Myocyte (in vitro differentiated cells): Measurements from ENCODE around the gene TRIM7. TPM values are rescaled to one million over a fixed set of nuclear protein-coding genes. Genes with fewer than 3 reads are reported as not detected.
"Not testable (repeated sequence)": the region's sequence is repeated elsewhere in the genome, so short reads cannot be mapped to it uniquely, and the experiment has no call there.

Experiments
- DNase-seq: peaks from one replicate; pipeline ENCODE4 v3.0.0-alpha.2; 2012; ENCODE audit warnings: low read depth
- total RNA-seq: library from RNA; depleted of rRNA; stranded (reverse); fragments of >200 nt; gene quantifications from 2 replicates; pipeline ENCODE4 v1.2.3, GENCODE V29; 2014

The TRIM7 gene
- total RNA-seq, 1 donor from 2014 or later: 18.8 TPM

DNA sequence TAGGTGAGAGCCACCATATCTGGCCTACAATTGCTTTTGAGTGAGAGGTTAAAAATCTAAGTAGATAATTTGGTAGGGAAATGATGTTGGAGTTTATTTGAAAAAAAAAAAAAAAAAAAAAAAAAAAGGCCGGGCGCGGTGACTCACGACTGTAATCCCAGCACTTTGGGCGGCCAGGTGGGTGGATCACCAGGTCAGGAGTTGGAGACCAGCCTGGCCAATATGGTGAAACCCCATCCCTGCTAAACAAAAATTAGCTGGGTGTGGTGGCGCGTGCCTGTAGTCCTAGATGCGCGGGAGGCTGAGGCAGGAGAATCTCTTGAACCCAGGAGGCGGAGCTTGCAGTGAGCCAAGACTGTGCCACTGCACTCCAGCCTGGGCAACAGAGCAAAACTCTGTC is 9.3 kb upstream of the TRIM7 start:
- not testable (repeated sequence) for DNase-seq

DNA sequence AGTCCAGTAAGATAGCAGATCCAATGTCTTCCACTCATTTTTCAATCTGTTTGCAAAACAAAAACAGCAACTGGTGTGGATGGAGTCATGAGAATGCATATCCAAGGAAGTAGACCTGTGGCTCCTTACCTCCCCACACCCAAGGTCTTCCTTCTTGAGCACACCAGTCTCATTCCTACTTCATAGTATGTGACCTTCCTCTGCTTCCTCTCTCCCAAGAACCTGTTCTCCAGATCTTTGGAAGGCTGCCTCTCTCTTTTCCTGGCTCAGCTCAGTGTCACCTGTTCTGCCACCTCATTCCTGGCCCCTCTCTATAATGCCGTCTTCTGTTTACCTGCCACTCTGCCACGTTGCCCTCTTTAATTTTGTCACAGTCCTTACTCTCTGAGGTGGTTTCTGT is 7.9 kb upstream of the TRIM7 start:
- DNase-seq: no peak

DNA sequence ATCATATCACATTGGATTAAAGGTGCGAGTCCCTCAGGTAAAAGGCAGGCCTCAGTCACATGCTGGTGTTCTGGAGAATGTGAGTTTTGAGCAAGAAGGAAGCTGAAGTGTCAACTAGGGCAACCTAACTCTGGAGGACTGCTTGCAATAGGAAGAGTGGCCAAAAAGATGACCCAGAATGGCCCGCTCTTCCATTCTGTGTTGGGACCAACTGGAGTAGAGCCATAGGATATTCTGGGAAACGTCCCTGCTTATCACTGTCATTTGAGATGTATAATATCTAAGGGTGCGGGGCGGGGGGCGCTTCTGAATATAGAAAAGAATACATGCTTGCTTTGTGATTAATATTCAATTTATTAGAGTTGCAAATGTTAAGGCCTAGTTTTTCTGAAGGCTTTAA is 7.1 kb upstream of the TRIM7 start:
- DNase-seq: no peak

DNA sequence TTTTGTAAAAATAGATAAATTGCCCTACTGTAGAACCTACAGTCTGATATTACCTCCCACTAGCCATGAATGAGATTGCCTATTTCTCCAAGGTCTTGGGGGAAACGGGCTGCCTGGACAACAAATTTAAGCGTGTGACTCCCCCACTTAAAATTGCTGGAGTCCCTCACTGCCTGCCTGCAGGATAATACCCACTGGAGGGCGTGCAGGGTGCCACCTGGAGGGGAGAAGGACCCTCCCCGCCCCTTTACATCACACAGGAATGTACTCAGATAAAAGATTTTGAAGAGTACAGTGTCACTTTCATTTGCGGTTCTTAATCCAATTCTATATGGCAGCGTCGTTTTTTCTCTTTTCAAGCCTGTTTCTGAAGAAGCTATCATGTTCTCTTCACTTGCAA is 6.2 kb upstream of the TRIM7 start:
- DNase-seq: no peak

DNA sequence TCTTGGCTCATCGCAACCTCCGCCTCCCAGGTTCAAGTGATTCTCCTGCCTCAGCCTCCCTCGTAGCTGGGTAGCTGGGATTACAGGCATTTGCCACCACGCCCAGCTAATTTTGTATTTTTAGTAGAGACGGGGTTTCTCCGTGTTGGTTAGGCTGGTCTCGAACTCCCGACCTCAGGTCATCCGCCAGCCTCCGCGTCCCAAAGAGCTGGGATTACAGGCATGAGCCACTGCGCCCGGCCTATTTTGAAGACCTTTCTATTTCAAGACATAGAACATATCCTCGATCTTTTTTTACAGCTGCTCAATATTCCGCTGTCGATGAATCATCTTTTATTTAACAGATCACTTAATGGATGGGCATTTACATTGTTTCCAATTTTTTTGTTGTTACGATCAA is 5.7 kb upstream of the TRIM7 start:
- DNase-seq: not testable (repeated sequence)

DNA sequence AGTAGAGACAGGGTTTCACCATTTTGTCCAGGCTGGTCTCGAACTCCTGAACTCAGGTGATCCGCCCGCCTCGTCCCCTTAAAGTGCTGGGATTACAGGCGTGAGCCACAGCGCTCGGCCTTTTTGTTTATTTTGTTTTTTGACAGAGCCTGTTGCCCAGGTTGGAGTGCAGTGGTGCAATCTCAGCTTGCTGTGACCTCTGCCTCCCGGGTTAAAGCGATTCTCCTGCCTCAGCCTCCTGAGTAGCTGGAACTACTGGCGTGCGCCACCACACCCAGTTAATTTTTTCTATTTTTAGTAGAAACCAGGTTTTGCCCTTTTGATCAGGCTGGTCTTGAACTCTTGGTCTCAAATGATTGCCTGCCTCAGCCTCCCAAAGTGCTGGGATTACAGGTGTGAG is 5.2 kb upstream of the TRIM7 start:
- DNase-seq: not testable (repeated sequence)

DNA sequence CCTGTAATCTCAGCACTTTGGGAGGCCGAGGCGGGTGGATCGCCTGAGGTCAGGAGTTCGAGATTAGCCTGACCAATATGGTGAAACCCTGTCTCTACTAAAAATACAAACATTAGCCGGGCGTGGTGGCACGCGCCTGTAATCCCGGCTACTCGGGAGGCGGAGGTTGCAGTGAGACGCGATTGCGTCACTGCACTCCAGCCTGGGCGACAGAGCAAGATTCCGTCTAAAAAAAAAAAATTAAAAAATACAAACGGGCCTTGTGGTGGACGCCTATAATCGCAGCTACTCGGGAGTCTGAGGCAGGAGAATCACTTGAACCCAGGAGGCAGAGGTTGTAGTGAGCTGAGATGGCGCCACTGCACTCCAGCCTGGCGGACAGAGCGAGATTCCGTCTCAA is 4.0 kb upstream of the TRIM7 start:
- not testable (repeated sequence) for DNase-seq

DNA sequence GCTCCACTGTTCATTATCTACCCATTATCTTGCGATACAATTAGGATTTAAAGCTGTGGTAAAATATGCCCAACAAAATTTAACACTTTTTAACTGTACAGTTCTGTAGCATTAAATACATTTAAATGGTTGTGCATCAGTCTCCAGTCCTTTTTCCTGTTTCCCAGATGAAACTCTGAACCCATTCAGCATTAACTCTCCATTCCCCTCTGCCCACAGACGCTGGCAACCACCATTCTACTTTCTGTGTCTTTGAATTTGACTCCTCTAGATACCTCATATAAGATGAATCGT is 2.9 kb upstream of the TRIM7 start:
- DNase-seq: no peak

DNA sequence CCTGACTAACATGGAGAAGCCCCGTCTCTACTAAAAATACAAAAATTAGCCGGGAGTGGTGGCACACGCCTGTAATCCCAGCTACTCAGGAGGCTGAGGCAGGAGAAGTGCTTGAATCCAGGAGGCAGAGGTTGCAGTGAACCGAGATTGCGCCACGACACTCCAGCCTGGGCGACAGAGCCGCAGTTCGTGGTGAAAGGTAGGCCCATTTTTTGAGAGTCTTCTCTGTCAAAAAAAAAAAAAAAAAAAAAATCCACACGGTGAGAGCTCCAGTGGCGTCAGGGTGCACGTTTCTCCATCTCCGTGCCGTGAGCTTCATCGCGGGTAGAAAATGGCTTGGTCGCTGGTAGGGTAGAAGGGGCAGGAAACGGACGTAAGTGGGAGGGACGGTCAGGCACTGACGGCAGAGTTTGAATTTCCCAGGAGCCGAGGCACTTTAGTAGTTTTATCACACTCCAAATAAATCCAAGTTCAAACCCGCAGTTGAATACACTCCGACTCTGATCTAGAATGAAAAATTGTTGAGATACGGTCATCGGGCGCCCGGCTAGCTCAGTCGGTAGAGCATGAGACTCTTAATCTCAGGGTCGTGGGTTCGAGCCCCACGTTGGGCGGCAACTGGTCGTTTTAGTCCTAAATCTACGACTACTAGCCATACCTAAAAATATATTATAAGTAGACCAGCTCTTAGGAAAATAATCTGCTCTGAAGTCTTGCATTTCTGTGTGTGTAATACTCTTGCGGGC is 2.4 kb upstream of the TRIM7 start:
- DNase-seq: peak; percentile 85

DNA sequence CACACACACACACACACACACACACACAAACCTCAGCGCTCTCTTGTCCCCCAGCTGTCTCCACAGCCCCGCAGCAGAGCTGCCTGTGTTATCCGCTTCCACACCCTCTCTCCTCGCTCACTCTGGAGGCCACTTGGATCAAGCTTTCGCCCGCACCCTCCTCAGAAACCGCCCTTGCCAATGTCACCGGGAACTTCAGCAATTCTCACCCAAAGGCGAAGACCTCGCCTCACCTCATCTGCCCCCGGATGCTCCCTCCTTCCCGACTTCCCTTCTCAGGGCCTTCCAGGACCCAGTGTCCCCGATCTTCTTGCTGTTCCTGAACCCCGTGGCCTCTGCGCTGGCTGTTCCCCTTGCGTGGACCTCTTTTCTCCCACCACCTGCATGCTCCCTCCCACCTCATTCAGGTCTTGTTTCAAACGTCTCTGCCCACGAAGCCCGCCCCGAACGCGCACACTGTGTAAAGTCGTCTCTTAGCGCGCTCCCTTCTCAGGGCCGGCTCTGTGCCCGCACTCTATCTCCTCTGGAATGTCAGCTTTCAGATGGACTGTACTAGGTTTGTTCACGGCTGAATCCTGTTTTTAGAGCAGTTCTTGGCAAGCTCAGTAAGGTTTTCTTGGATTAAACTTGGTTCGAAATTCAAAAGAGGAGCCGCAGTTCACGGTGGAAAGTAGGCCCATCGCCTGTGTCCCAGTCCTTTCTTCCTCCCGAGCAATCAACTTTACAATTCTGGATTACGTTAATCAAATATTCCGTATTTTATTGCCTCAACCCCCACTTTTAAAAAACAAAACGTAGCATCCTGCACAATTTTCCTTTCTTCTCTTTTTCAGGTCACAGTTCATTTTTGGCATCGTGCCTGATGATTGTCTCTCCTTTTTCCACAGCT is 1.0 kb upstream of the TRIM7 start:
- no peak for DNase-seq

DNA sequence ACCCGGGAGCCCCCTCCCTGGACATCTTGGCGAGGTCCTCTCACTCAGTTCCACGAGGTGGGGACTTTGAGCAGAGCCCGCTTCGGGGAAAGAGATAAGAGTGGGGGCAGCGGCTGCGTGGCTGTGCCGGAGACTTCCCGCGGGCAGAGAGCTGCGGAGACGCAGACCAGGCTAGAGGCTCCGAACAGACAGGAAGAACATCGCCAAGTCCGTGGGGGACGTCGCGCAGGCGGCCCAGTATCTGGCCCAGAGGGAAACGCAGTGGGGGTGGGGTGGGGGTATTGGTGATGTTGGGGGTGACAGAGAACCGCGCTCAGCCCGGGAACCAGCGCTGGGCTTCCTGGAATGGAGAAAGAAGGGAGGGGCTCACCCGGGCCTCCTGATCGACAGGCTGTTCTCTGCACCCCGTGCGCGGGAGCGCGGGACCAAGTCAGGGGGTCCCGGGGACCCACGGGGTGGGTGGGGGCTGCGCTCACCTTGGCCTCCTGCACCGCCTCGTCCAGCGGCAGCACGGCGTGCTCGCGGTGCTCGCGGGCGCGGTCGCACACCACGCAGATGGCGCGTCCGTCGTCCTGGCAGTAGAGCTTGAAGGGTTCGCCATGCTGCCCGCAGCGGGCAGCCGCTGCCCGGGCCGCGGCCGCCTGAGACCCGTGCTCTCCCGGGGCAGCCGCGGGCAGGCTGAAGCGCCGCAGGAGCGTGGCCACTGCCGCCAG is 727 bp downstream of the TRIM7 start:
- DNase-seq: peak; percentile 38

DNA sequence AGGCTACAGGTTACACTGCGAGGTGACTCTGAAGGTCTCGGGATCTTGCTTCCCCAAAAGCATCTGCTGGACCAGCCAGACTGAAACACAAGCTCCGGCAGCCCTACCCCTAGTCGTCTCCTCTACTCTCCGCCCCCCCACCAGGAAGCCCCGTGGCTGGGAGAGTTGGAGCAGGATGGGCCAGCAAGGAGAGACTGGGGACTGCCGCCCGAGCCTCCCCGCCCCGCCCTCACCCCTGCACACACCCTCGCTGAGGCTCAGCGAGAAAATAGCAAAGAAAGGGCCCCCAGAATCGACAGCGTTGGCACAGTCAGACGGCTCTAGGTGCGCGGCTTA is 1.3 kb downstream of the TRIM7 start:
- no peak for DNase-seq

DNA sequence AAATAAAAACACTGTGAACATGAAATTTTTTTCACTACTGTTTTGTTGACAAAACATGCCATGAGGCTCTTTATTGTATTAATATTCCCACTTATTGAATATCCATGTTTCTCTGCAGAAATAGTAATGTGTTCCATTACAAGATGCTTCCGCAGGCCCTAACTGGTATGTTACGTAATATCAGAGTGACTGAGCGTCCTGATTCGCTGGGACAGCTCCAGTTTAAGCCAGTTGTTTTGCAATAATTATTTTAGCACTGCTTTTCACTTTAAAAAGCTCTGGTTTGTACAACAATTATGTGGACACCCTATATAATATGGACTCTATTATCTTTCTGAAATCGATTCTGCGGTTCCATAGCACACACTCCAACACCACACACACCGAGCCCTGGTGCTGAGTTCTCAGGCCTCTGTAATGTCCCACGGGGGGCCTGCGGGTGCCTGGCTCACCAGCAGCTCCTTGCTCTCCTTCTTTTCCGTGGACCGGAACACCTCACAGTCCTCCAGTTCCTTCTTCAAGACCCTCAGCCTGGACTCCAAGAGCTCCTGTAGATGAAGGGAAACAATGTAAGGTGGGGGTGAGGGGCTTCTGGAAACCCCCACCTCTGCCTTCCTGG is 1.8 kb downstream of the TRIM7 start:
- no peak for DNase-seq

DNA sequence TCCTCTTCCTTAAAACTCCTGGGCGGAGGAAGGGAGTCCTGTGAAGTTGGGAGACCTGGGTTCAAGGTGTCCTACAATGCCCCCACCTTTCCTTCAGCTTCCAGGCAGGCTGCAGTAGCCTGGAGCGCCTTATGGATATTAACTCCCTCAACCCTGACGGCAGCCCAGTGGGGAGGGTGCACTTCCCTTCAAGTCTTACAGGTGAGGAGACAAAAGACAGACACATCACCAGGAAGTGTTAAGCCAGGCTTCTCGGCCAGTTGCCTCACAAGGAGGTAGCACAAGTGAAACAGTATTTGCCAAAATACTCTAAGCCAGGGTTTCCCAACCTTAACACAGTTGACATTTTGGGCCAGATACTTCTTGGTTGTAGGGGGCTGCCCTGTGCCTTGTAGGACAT is 4.2 kb downstream of the TRIM7 start:
- DNase-seq: no peak

DNA sequence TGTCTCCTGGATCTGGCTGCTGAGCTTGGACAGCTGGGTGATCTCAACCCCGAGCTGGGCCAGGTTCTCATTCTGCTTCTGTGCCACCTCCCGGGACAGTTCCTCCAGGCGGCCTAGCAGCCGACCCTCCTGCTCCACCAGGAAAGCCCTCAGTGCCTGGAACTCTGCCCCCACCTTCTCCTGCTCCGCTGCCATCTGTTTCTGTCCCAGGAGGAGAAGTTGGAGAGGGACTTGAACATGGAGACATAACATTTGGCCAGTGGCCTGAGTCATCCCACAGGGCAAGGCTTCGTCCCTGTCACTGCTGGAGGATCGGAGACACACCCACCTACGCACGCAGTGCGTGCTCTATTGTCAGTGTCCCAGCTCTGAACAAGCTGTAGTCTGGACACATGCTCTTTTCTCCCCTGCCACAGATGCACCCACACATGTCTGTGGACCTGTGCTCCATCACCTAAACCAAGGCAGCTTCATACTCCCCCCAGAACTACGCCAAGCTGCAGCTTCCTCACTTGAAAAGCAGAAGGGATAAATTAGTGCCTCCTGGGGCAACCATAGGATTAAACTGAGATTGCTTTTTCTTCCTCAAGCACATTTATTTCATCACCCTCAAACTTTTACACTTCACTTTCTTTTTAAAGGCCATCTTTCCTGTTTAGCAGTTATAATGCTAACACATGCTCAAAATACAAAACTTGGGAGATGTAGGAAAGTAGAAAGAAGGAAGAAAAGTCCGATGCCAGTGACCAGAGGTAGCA is 4.9 kb downstream of the TRIM7 start:
- DNase-seq: no peak

DNA sequence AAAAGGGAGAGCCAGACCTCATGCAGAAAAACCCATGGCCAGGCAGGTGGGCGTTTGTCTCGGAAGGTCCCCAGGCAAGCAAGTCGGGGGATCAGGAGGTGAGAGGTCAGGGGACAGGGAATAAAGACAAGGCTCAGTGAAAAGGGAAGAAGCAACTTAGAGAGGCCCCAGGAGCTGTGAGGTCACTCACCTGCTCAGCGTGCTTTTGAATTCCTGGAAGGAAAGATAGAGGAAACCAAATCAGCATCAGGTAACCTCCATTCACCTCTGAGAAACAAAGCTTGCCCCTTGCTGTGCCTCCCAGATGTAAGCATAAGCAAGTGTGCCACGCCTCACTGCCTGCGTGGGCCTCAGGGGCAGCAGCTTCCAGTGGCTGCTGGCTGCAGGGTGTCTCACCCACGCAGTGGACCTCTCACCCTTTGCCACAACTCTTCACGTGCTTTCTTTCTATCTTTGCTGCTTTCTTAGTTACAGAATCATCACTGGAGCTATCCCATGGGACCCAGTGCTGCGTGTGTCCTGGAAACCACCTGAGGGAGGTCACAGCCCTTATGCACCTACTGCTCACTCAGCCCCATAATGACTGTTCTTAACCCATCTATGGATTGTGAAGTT is 6.0 kb downstream of the TRIM7 start:
- DNase-seq: no peak

DNA sequence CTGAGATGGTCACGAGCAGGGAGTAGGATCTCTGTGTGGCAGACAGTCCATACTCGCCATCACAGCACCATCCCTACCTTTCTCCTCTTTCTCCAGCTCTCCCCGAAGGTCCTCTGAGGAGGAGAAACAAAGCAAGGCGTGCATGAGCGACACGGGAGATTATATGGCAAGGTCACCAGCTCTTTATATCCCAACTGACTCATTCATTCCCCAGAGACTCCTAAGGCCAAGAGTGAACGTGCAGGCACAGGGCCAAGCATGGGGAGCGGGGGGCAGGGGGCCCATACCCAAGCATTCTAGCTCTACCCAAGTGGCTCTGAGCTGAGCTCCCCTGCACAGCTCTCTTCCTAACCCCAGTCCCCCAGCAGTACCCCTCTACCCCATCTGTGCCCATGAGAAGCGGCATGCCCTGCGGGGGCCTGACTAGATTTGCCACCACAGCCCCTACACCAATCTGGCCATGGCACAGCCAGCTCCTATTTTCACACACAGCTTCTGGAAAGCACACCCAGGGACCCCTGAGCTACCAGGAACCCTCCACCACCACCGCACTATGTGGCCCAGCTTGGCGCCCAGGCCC is 6.8 kb downstream of the TRIM7 start:
- DNase-seq: no peak

DNA sequence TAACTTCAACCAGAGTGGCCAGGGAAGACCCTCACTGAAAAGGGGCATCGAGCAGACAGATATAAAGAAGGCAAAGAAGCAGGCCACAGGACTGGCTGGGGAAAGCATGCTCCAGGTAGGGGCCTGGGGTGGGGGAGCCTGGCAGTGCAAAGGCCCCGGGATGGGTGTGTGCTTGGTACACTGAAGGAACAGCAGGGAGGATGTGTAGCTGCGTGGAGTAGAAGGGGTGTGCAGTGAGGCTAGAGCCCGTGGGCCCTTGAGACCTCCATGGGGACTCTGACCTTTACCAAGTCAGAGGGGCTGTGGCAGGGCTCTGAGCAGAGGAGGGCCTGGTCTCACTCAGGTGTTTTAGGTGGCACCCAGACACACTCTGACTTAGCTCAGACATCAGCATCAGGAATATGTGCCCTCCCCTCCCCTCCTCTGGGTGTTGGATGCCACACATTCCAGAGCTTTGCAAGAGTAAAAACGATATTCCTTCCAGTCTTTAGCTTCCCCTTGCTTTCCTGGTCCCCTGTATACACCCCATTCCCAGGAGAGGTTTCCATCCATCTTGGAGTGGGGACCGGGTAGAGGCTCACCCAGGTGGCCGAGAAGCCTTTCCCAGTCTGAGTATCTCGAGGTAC is 7.6 kb downstream of the TRIM7 start:
- DNase-seq: no peak

DNA sequence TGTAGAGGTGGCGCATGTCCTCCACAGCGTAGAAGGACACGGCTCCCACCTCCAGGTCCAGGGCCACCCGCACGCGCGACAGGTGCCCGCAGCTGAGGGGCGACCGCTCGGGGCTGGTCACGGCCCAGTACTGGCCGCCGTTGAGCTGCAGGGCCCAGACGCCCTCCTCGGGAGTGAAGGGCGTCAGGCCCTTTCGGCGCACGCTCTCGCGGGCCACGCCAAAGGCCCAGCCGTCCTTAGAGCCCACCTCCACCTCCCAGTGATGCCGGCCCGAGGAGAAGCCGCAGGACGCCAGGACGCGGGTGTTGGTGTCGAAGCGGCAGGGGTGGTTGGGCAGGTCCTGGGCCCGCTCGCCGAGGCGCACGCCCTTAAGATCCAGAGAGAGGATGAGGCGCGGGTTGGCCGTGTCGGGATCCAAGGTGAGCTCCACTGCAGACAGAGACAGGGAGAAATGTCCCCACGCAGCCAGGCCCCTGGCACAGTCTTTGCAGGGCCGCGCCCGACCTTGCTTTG is 9.7 kb downstream of the TRIM7 start:
- no peak for DNase-seq
